GM23338 (cell line): ENCODE data around the gene SHISAL2A. TPM values are rescaled to one million over a fixed set of nuclear protein-coding genes. Genes with fewer than 3 reads are reported as not detected.

Experiments
- ATAC-seq: fragments of 200-7000 bp; cut with Tn5 transposase; 3 replicates; pipeline ENCODE4 v1.9.1; 2020
- DNase-seq: peaks from one replicate; pipeline ENCODE4 v3.0.0-alpha.2; 2015; ENCODE audit warnings: low spot score
- H2AFZ ChIP-seq: fragments of 200-600 bp; sonication (generic); 2 replicates; pipeline ENCODE4 v1.8.0; 2016; ENCODE audit warnings: antibody characterized with exemption, mild to moderate bottlenecking, moderate library complexity
- H3F3A ChIP-seq: fragments of 200-600 bp; sonication (generic); replicated peaks from 2 replicates; pipeline ENCODE4 v1.8.0; 2017; ENCODE audit warnings: antibody characterized with exemption, mixed run types, low read depth
- H3K27ac ChIP-seq: fragments of 200-600 bp; sonication (generic); 2 replicates; pipeline ENCODE4 v1.6.1; 2016; ENCODE audit warnings: low read depth
- H3K27me3 ChIP-seq: fragments of 200-600 bp; sonication (generic); 2 replicates; pipeline ENCODE4 v1.8.0; 2016; ENCODE audit warnings: mild to moderate bottlenecking, mixed run types, moderate library complexity; ENCODE audit not compliant: insufficient read depth
- H3K36me3 ChIP-seq: fragments of 200-600 bp; sonication (generic); 2 replicates; pipeline ENCODE4 v1.8.0; 2016; ENCODE audit warnings: mild to moderate bottlenecking; ENCODE audit not compliant: insufficient read depth
- H3K4me1 ChIP-seq: fragments of 200-600 bp; sonication (generic); 2 replicates; pipeline ENCODE4 v1.8.0; 2016; ENCODE audit warnings: mild to moderate bottlenecking, moderate library complexity; ENCODE audit not compliant: insufficient read depth
- H3K4me2 ChIP-seq: fragments of 200-600 bp; sonication (generic); 2 replicates; pipeline ENCODE4 v1.7.1; 2017; ENCODE audit warnings: mixed run types
- H3K4me3 ChIP-seq: fragments of 200-600 bp; sonication (generic); 2 replicates; pipeline ENCODE4 v1.6.1; 2016; ENCODE audit warnings: mixed run types
- H3K79me2 ChIP-seq: fragments of 200-600 bp; sonication (generic); replicated peaks from 2 replicates; pipeline ENCODE4 v1.8.0; 2017; ENCODE audit warnings: mild to moderate bottlenecking; ENCODE audit not compliant: insufficient read depth
- H3K9me2 ChIP-seq: fragments of 200-600 bp; sonication (generic); 2 replicates; pipeline ENCODE4 v1.8.0; 2017; ENCODE audit not compliant: insufficient read depth
- H4K20me1 ChIP-seq: fragments of 200-600 bp; sonication (generic); replicated peaks from 2 replicates; pipeline ENCODE4 v1.8.0; 2017; ENCODE audit warnings: mild to moderate bottlenecking; ENCODE audit not compliant: insufficient read depth
- H3K27ac Mint-ChIP-seq: 2 replicates; pipeline ENCODE4 v1.8.0; 2020; ENCODE audit warnings: inconsistent platforms, mild to moderate bottlenecking, moderate library complexity, mixed read lengths
- H3K27me3 Mint-ChIP-seq: 3 replicates; pipeline ENCODE4 v1.8.0; 2022; ENCODE audit warnings: low read depth, mild to moderate bottlenecking, moderate library complexity, mixed read lengths, inconsistent platforms; ENCODE audit not compliant: insufficient read depth, poor library complexity
- H3K36me3 Mint-ChIP-seq: 3 replicates; pipeline ENCODE4 v1.8.0; 2021; ENCODE audit warnings: low read depth, mild to moderate bottlenecking, inconsistent platforms, moderate library complexity, mixed read lengths
- H3K4me1 Mint-ChIP-seq: 3 replicates; pipeline ENCODE4 v1.8.0; 2020; ENCODE audit warnings: mild to moderate bottlenecking, inconsistent platforms, mixed read lengths
- H3K4me3 Mint-ChIP-seq: 3 replicates; pipeline ENCODE4 v1.8.0; 2021; ENCODE audit warnings: moderate library complexity, mild to moderate bottlenecking, inconsistent platforms, mixed read lengths
- H3K9me3 Mint-ChIP-seq: 3 replicates; pipeline ENCODE4 v1.8.0; 2020; ENCODE audit warnings: moderate library complexity, mild to moderate bottlenecking, inconsistent platforms, mixed read lengths
- CREB1 ChIP-seq: fragments of 250-450 bp; sonication (Bioruptor Pico); IDR thresholded peaks from 2 replicates; pipeline ENCODE4 v1.5.0; 2020; ENCODE audit warnings: low read depth, mild to moderate bottlenecking, moderate library complexity
- CTCF ChIP-seq, 2 experiments: fragments of 200-600 bp in 1 of 2; sonication (generic) in 1 of 2; conservative IDR thresholded peaks; 2 replicates each; pipeline versions ENCODE4 v1.5.1 to v1.6.1; 2016 to 2017; ENCODE audit warnings: antibody characterized with exemption in 2 of 2, low read depth in 2 of 2, mild to moderate bottlenecking in 2 of 2, moderate library complexity in 1 of 2
- ETS1 ChIP-seq: IDR thresholded peaks from 2 replicates; pipeline ENCODE4 v1.6.1; 2016; ENCODE audit warnings: antibody characterized with exemption
- EZH2 ChIP-seq: fragments of 200-600 bp; sonication (generic); IDR thresholded peaks from one replicate; pipeline ENCODE4 v1.8.0; 2017; ENCODE audit warnings: antibody characterized with exemption, mild to moderate bottlenecking, low read depth; ENCODE audit not compliant: unreplicated experiment
- EZH2phosphoT487 ChIP-seq: fragments of 200-600 bp; sonication (generic); IDR thresholded peaks from one replicate; pipeline ENCODE4 v1.8.1; 2018; ENCODE audit warnings: antibody characterized with exemption; ENCODE audit not compliant: unreplicated experiment
- JUNB ChIP-seq: IDR thresholded peaks from one replicate; pipeline ENCODE4 v1.6.1; 2016; ENCODE audit warnings: antibody characterized with exemption; ENCODE audit not compliant: unreplicated experiment
- NANOG ChIP-seq: IDR thresholded peaks from 2 replicates; pipeline ENCODE4 v1.6.1; 2016; ENCODE audit warnings: antibody characterized with exemption, borderline replicate concordance
- POLR2AphosphoS5 ChIP-seq: IDR thresholded peaks from 2 replicates; pipeline ENCODE4 v1.6.1; 2016; ENCODE audit warnings: antibody characterized with exemption, low read depth
- REST ChIP-seq: IDR thresholded peaks from one replicate; pipeline ENCODE4 v1.6.1; 2018; ENCODE audit warnings: antibody characterized with exemption; ENCODE audit not compliant: unreplicated experiment
- STAT1 ChIP-seq: IDR thresholded peaks from one replicate; pipeline ENCODE4 v1.6.1; 2016; ENCODE audit warnings: antibody characterized with exemption; ENCODE audit not compliant: unreplicated experiment
- ZNF114 ChIP-seq: fragments of 250-450 bp; sonication (Bioruptor Pico); IDR thresholded peaks from 2 replicates; pipeline ENCODE4 v1.5.0; 2020; ENCODE audit warnings: mild to moderate bottlenecking, moderate library complexity
- ZNF331 ChIP-seq: fragments of 250-450 bp; sonication (Bioruptor Pico); IDR thresholded peaks from 2 replicates; pipeline ENCODE4 v1.5.0; 2020; ENCODE audit warnings: low read depth, mild to moderate bottlenecking, moderate library complexity
- ZNF462 ChIP-seq: fragments of 250-450 bp; sonication (Bioruptor Pico); IDR thresholded peaks from 2 replicates; pipeline ENCODE4 v1.5.0; 2020; ENCODE audit warnings: mild to moderate bottlenecking, moderate library complexity
- polyA plus RNA-seq: library from polyadenylated mRNA; unstranded; fragments of >200 nt; fragmentation: Nextera tagmentation; extraction: Ambion mirVana; gene quantifications from 2 replicates; pipeline ENCODE4 v1.2.1, GENCODE V29; 2016
- total RNA-seq: library from RNA; depleted of rRNA; stranded (reverse); fragments of >200 nt; shearing (Covaris generic); gene quantifications from 2 replicates; pipeline ENCODE4 v1.2.3, GENCODE V29; 2014

The SHISAL2A gene
- total and polyA plus RNA-seq, 2 experiments from 2014 or later: 0.10 to 1.2 TPM

GRCh38 chr1:52636721-52637695 lies 4.0 kb downstream of the SHISAL2A start:
- Histone ChIP-seq H3K9me2 (no peaks in the 10 kb centered on the region), H3K79me2 (no peaks in the 10 kb centered on the region), H2AFZ (no peak overlapping the region), H3F3A (0 out of 2 replicates have a peak, but pooled peaks cover 4% of the 10 kb centered on the region), H3K27ac (no peak overlapping the region), H3K36me3 (no peaks in the 10 kb centered on the region; the same call in 1 of the 2 replicates), H3K4me1 (peaks cover 13% of the 10 kb centered on the region; the same call in 1 of the 2 replicates), H3K4me2 (no peak overlapping the region), H4K20me1 (no peaks in the 10 kb centered on the region), H3K4me3 (no peak overlapping the region), H3K27me3 (peaks cover 33% of the 10 kb centered on the region)
- H3K27me3 Mint-ChIP-seq: peaks cover 32% of the 10 kb centered on the region
- peaks cover 10% of the 10 kb centered on the region; the same call in 2 of the 3 replicates for H3K9me3 Mint-ChIP-seq
- H3K4me1 Mint-ChIP-seq: peaks cover 8% of the 10 kb centered on the region
- H3K27ac Mint-ChIP-seq: no peak overlapping the region
- DNase-seq: no peak
- no peaks in the 10 kb centered on the region; the same call in 1 of the 3 replicates for H3K36me3 Mint-ChIP-seq
- no peak overlapping the region for H3K4me3 Mint-ChIP-seq
- no peak for ATAC-seq
- TF ChIP-seq JUNB: no peak
- TF ChIP-seq REST: no peak
- no peak for TF ChIP-seq EZH2
- no peak for TF ChIP-seq CTCF (conservative IDR thresholded peaks at IDR 0.05; ENCODE audit: low read depth in 2 of 2)
- TF ChIP-seq NANOG: no peak
- TF ChIP-seq ZNF462 (CRISPR knock-in tag): no peak
- no peak for TF ChIP-seq POLR2AphosphoS5
- no peak for TF ChIP-seq EZH2phosphoT487
- no peak for TF ChIP-seq ZNF114 (CRISPR knock-in tag)
- no peak for TF ChIP-seq STAT1
- TF ChIP-seq ETS1: no peak
- no peak for TF ChIP-seq CREB1 (CRISPR knock-in tag)
- no peak for TF ChIP-seq ZNF331 (CRISPR knock-in tag)
